HG02588 (cell line): ENCODE measurements around the gene FOXRED2.
"Not testable (repeated sequence)": the region's sequence is repeated elsewhere in the genome, so short reads cannot be mapped to it uniquely, and the experiment has no call there.

Source experiments
- ATAC-seq: cut with Tn5 transposase; IDR thresholded peaks from one replicate; pipeline ENCODE4 v1.9.1; 2021; ENCODE audit warnings: mild to moderate bottlenecking, moderate library complexity; ENCODE audit not compliant: unreplicated experiment

The FOXRED2 gene

GRCh38 chr22:36452250-36452977 lies 54.4 kb downstream of the FOXRED2 start:
- no peak for ATAC-seq

GRCh38 chr22:36450923-36451322 lies 55.9 kb downstream of the FOXRED2 start:
- ATAC-seq: not testable (repeated sequence)

GRCh38 chr22:36449596-36450175 lies 57.2 kb downstream of the FOXRED2 start:
- no peak for ATAC-seq

- ATAC-seq: no peak
Measured at GRCh38 chr22:36447632-36448031, 59.2 kb downstream of the FOXRED2 start.

GRCh38 chr22:36445158-36445668 lies 61.6 kb downstream of the FOXRED2 start:
- no peak for ATAC-seq

GRCh38 chr22:36443198-36443770 lies 63.6 kb downstream of the FOXRED2 start:
- no peak for ATAC-seq

GRCh38 chr22:36442506-36443197 lies 64.2 kb downstream of the FOXRED2 start:
- ATAC-seq: no peak

GRCh38 chr22:36440429-36441002 lies 66.3 kb downstream of the FOXRED2 start:
- no peak for ATAC-seq

GRCh38 chr22:36439481-36440271 lies 67.2 kb downstream of the FOXRED2 start:
- ATAC-seq: no peak
